Glutamatergic neuron (in vitro differentiated cells): Measurements from ENCODE around the gene CCNT2. TPM values are rescaled to one million over a fixed set of nuclear protein-coding genes. Genes with fewer than 3 reads are reported as not detected.
A peak's percentile ranks its signal among the peaks of the same experiment; 100 is the strongest.

ENCODE experiments used
- DNase-seq: peaks from one replicate; pipeline ENCODE4 v3.0.0; 2022
- H3K27ac Mint-ChIP-seq: one replicate; pipeline ENCODE4 v1.8.0; 2020; ENCODE audit warnings: mild to moderate bottlenecking, mixed read lengths, inconsistent platforms; ENCODE audit not compliant: unreplicated experiment
- H3K27me3 Mint-ChIP-seq: one replicate; pipeline ENCODE4 v1.8.0; 2020; ENCODE audit warnings: mild to moderate bottlenecking, moderate library complexity, mixed read lengths, inconsistent platforms; ENCODE audit not compliant: unreplicated experiment
- H3K36me3 Mint-ChIP-seq: one replicate; pipeline ENCODE4 v1.8.0; 2020; ENCODE audit warnings: mild to moderate bottlenecking, mixed read lengths, inconsistent platforms; ENCODE audit not compliant: unreplicated experiment
- H3K4me1 Mint-ChIP-seq: one replicate; pipeline ENCODE4 v1.8.0; 2020; ENCODE audit warnings: mild to moderate bottlenecking, low read depth, mixed read lengths, inconsistent platforms; ENCODE audit not compliant: unreplicated experiment
- H3K4me3 Mint-ChIP-seq: one replicate; pipeline ENCODE4 v1.8.0; 2020; ENCODE audit warnings: mild to moderate bottlenecking, mixed read lengths, inconsistent platforms; ENCODE audit not compliant: unreplicated experiment
- H3K9me3 Mint-ChIP-seq: one replicate; pipeline ENCODE4 v1.8.0; 2020; ENCODE audit warnings: mild to moderate bottlenecking, moderate library complexity, mixed read lengths, inconsistent platforms; ENCODE audit not compliant: unreplicated experiment
- total RNA-seq: library from RNA; stranded (reverse); fragmentation: NEBNext Ultra II Directional; extraction: Animal tissue kit (Norgen Biotek cat#: 25700); gene quantifications from one replicate; pipeline ENCODE4 v1.2.1, GENCODE V29; 2021; ENCODE audit not compliant: unreplicated experiment
- TF ChIP-seq, protein P1 (sequence below): fragments of 200-600 bp; sonication (generic); IDR thresholded peaks from one replicate; pipeline ENCODE4 v1.5.0; 2021; ENCODE audit not compliant: partially characterized antibody, unreplicated experiment

Gene CCNT2
- total RNA-seq, 1 donor from 2014 or later = 70.0 TPM

- H3K4me3 Mint-ChIP-seq = no peak overlapping the region
Measured at GRCh38 chr2:134882773-134883172, 35.8 kb upstream of the CCNT2 start.

GRCh38 chr2:134883552-134884293 lies 34.9 kb upstream of the CCNT2 start:
- no peak for DNase-seq
- H3K9me3 Mint-ChIP-seq = no peaks in the 10 kb centered on the region
- H3K4me1 Mint-ChIP-seq = no peaks in the 10 kb centered on the region
- H3K36me3 Mint-ChIP-seq = no peaks in the 10 kb centered on the region
- no peak overlapping the region for H3K27ac Mint-ChIP-seq
- H3K4me3 Mint-ChIP-seq = no peak overlapping the region
- TF ChIP-seq, protein P1, sequence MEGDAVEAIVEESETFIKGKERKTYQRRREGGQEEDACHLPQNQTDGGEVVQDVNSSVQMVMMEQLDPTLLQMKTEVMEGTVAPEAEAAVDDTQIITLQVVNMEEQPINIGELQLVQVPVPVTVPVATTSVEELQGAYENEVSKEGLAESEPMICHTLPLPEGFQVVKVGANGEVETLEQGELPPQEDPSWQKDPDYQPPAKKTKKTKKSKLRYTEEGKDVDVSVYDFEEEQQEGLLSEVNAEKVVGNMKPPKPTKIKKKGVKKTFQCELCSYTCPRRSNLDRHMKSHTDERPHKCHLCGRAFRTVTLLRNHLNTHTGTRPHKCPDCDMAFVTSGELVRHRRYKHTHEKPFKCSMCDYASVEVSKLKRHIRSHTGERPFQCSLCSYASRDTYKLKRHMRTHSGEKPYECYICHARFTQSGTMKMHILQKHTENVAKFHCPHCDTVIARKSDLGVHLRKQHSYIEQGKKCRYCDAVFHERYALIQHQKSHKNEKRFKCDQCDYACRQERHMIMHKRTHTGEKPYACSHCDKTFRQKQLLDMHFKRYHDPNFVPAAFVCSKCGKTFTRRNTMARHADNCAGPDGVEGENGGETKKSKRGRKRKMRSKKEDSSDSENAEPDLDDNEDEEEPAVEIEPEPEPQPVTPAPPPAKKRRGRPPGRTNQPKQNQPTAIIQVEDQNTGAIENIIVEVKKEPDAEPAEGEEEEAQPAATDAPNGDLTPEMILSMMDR = no peak
- H3K27me3 Mint-ChIP-seq = no peaks in the 10 kb centered on the region

More at GRCh38 chr2:134882773-134883172, 35.8 kb upstream of the CCNT2 start:
- no peaks in the 10 kb centered on the region for H3K27me3 Mint-ChIP-seq
- TF ChIP-seq, protein P1 = no peak
- no peak for DNase-seq
- no peaks in the 10 kb centered on the region for H3K9me3 Mint-ChIP-seq
- no peaks in the 10 kb centered on the region for H3K4me1 Mint-ChIP-seq
- H3K36me3 Mint-ChIP-seq = no peaks in the 10 kb centered on the region
- H3K27ac Mint-ChIP-seq = no peak overlapping the region

- DNase-seq = no peak
- no peak overlapping the region for H3K4me3 Mint-ChIP-seq
- H3K36me3 Mint-ChIP-seq = no peaks in the 10 kb centered on the region
- no peak overlapping the region for H3K27ac Mint-ChIP-seq
- TF ChIP-seq, protein P1 = no peak
- no peaks in the 10 kb centered on the region for H3K9me3 Mint-ChIP-seq
- H3K4me1 Mint-ChIP-seq = no peaks in the 10 kb centered on the region
- no peaks in the 10 kb centered on the region for H3K27me3 Mint-ChIP-seq
Measured at GRCh38 chr2:134884435-134884834, 34.2 kb upstream of the CCNT2 start.

- Mint-ChIP-seq H3K4me1 (no peaks in the 10 kb centered on the region), H3K27ac (no peak overlapping the region), H3K4me3 (no peak overlapping the region), H3K27me3 (no peaks in the 10 kb centered on the region), H3K9me3 (no peaks in the 10 kb centered on the region), H3K36me3 (no peaks in the 10 kb centered on the region)
- no peak for DNase-seq
- TF ChIP-seq, protein P1 = no peak
Measured at GRCh38 chr2:134892282-134893035, 26.2 kb upstream of the CCNT2 start.

- Mint-ChIP-seq H3K36me3 (no peaks in the 10 kb centered on the region), H3K27me3 (no peaks in the 10 kb centered on the region), H3K4me1 (peaks cover 4% of the 10 kb centered on the region), H3K9me3 (no peaks in the 10 kb centered on the region), H3K27ac (no peak overlapping the region), H3K4me3 (no peak overlapping the region)
- TF ChIP-seq, protein P1 = peak; percentile 37
- DNase-seq = no peak
Measured at GRCh38 chr2:134897932-134898331, 20.7 kb upstream of the CCNT2 start.
